ENCODE measurements around the gene CCDC18.

The CCDC18 gene

GRCh38 chr1:93317943-93318342 lies 137.4 kb downstream of the CCDC18 start:
- TF ChIP-seq CTCF (conservative IDR thresholded peaks at IDR 0.05; ENCODE audit: low read length), result no peak
- no peak for TF ChIP-seq EZH2phosphoT487 (IDR thresholded peaks at IDR 0.05; ENCODE audit: borderline replicate concordance)
- no peaks in the 10 kb centered on the region for H3K36me3 ChIP-seq (ENCODE audit: insufficient read depth, low read length)

GRCh38 chr1:93321720-93322119 lies 141.2 kb downstream of the CCDC18 start:
- no peaks in the 10 kb centered on the region for H4K20me1 ChIP-seq (ENCODE audit: insufficient read depth, low read length, poor library complexity, severe bottlenecking)
- H2AFZ ChIP-seq (ENCODE audit: low read length), result no peak overlapping the region
- H3K4me1 ChIP-seq (ENCODE audit: insufficient read depth, low read length, poor library complexity, severe bottlenecking), result no peaks in the 10 kb centered on the region
- H3K9me3 ChIP-seq (ENCODE audit: insufficient read depth, low read depth, low read length), result no peaks in the 10 kb centered on the region
- TF ChIP-seq EZH2phosphoT487 (IDR thresholded peaks at IDR 0.05; ENCODE audit: borderline replicate concordance), result no peak
- TF ChIP-seq CTCF (conservative IDR thresholded peaks at IDR 0.05; ENCODE audit: low read length), result no peak
- H3K79me2 ChIP-seq (ENCODE audit: insufficient read depth, low read length), result no peaks in the 10 kb centered on the region
- no peaks in the 10 kb centered on the region for H3K9me2 ChIP-seq (replicated peaks; ENCODE audit: low read depth, low read length)
- no peak overlapping the region for H3K9ac ChIP-seq (ENCODE audit: low read depth, low read length, poor library complexity, severe bottlenecking)
- H3K4me3 ChIP-seq (ENCODE audit: low read length, poor library complexity, severe bottlenecking), result no peak overlapping the region
- no peaks in the 10 kb centered on the region for H3F3A ChIP-seq (ENCODE audit: low read depth)
- no peaks in the 10 kb centered on the region for H3K27me3 ChIP-seq (ENCODE audit: insufficient read depth, low read length, poor library complexity, severe bottlenecking)
- H3K36me3 ChIP-seq (ENCODE audit: insufficient read depth, low read length), result no peaks in the 10 kb centered on the region
- no peak overlapping the region for H3K4me2 ChIP-seq (ENCODE audit: low read depth, low read length, poor library complexity, severe bottlenecking)

More at GRCh38 chr1:93317943-93318342, 137.4 kb downstream of the CCDC18 start:
- no peaks in the 10 kb centered on the region for H3K9me2 ChIP-seq (replicated peaks; ENCODE audit: low read depth, low read length)
- H3F3A ChIP-seq (ENCODE audit: low read depth), result no peaks in the 10 kb centered on the region
- H3K27me3 ChIP-seq (ENCODE audit: insufficient read depth, low read length, poor library complexity, severe bottlenecking), result no peaks in the 10 kb centered on the region
- no peaks in the 10 kb centered on the region for H3K9me3 ChIP-seq (ENCODE audit: insufficient read depth, low read depth, low read length)
- no peaks in the 10 kb centered on the region for H3K4me1 ChIP-seq (ENCODE audit: insufficient read depth, low read length, poor library complexity, severe bottlenecking)
- H3K79me2 ChIP-seq (ENCODE audit: insufficient read depth, low read length), result no peaks in the 10 kb centered on the region
- H2AFZ ChIP-seq (ENCODE audit: low read length), result no peak overlapping the region
- H3K4me3 ChIP-seq (ENCODE audit: low read length, poor library complexity, severe bottlenecking), result no peak overlapping the region
- H3K9ac ChIP-seq (ENCODE audit: low read depth, low read length, poor library complexity, severe bottlenecking), result no peak overlapping the region
- no peak overlapping the region for H3K4me2 ChIP-seq (ENCODE audit: low read depth, low read length, poor library complexity, severe bottlenecking)
- H4K20me1 ChIP-seq (ENCODE audit: insufficient read depth, low read length, poor library complexity, severe bottlenecking), result no peaks in the 10 kb centered on the region

GRCh38 chr1:93322349-93322748 lies 141.8 kb downstream of the CCDC18 start:
- H3K36me3 ChIP-seq (ENCODE audit: insufficient read depth, low read length), result no peaks in the 10 kb centered on the region
- H3K4me2 ChIP-seq (ENCODE audit: low read depth, low read length, poor library complexity, severe bottlenecking), result no peak overlapping the region
- H2AFZ ChIP-seq (ENCODE audit: low read length), result no peak overlapping the region
- H4K20me1 ChIP-seq (ENCODE audit: insufficient read depth, low read length, poor library complexity, severe bottlenecking), result no peaks in the 10 kb centered on the region
- no peaks in the 10 kb centered on the region for H3K4me1 ChIP-seq (ENCODE audit: insufficient read depth, low read length, poor library complexity, severe bottlenecking)
- H3K27me3 ChIP-seq (ENCODE audit: insufficient read depth, low read length, poor library complexity, severe bottlenecking), result no peaks in the 10 kb centered on the region
- TF ChIP-seq CTCF (conservative IDR thresholded peaks at IDR 0.05; ENCODE audit: low read length), result no peak
- TF ChIP-seq EZH2phosphoT487 (IDR thresholded peaks at IDR 0.05; ENCODE audit: borderline replicate concordance), result no peak
- H3F3A ChIP-seq (ENCODE audit: low read depth), result no peaks in the 10 kb centered on the region
- H3K9me3 ChIP-seq (ENCODE audit: insufficient read depth, low read depth, low read length), result no peaks in the 10 kb centered on the region
- H3K4me3 ChIP-seq (ENCODE audit: low read length, poor library complexity, severe bottlenecking), result no peak overlapping the region
- no peaks in the 10 kb centered on the region for H3K79me2 ChIP-seq (ENCODE audit: insufficient read depth, low read length)
- H3K9me2 ChIP-seq (replicated peaks; ENCODE audit: low read depth, low read length), result no peaks in the 10 kb centered on the region
- H3K9ac ChIP-seq (ENCODE audit: low read depth, low read length, poor library complexity, severe bottlenecking), result no peak overlapping the region
